GM21423 (cell line): Measurements from ENCODE around the gene PRR9.

ENCODE experiments used
- ATAC-seq: cut with Tn5 transposase; IDR thresholded peaks from one replicate; pipeline ENCODE4 v1.9.1; 2021; ENCODE audit warnings: mild to moderate bottlenecking, moderate library complexity; ENCODE audit not compliant: unreplicated experiment

The PRR9 gene

GRCh38 chr1:153262462-153263157, 45.2 kb downstream of the PRR9 start:
- no peak for ATAC-seq

- ATAC-seq: no peak
These were observed 48.1 kb downstream of the PRR9 start for GRCh38 chr1:153265457-153265856.
